Measurements from ENCODE around the gene FAM221A.
A peak's percentile ranks its signal among the peaks of the same experiment; 100 is the strongest.

Gene FAM221A

DNA sequence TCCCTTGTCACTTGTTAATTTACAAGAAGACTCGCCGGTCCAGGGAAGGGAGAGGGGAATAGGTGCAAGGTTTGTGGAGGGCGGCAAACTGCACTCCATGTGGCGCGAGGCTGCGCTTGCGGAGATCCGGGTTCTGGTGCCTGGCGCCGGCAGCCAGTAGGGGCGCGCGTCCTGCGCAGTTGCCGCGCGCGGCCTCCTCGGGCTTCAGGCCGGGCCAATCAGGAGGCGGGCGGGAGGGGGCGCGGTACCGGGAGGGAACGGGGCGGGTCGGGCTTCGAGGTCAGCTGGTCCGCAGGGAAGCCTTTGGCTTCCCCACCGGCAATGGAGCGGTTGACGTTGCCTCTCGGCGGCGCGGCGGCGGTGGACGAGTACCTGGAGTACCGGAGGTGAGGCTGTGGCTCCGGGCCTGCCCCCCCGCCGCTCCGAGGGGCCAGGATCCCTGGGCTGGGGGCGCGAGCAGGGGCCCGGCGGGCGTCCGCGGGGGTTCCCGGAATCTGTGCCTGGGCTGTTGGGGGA is at the start of gene FAM221A:
Gene FAM221A, plus strand, starts transcription at position 302 of the 516 bp plus-strand sequence. Its CDS starts 20 bp downstream, at position 322.
- Histone ChIP-seq H3K79me2 (ENCODE audit: insufficient read depth, low read length) (no peaks in the 10 kb centered on the region), H3K27ac (ENCODE audit: low read depth, low read length) (no peak within 1 kb of the TSS), H3K36me3 (ENCODE audit: low read length) (no peaks in the 10 kb centered on the region), H2AFZ (ENCODE audit: low read depth, low read length, severe bottlenecking) (peak within 1 kb of the TSS; percentile 84), H3K4me2 (ENCODE audit: low read depth, low read length, poor library complexity, severe bottlenecking) (peak within 1 kb of the TSS; percentile 61), H3K27me3 (ENCODE audit: low read length) (no peaks in the 10 kb centered on the region), H3K9me3 (ENCODE audit: insufficient read depth, low read length) (no peaks in the 10 kb centered on the region), H3K4me3 (ENCODE audit: insufficient read depth, low read length, poor library complexity, severe bottlenecking) (peak within 1 kb of the TSS; percentile 63), H3F3A (ENCODE audit: insufficient read depth) (no peaks in the 10 kb centered on the region), H4K20me1 (ENCODE audit: low read depth, low read length) (no peaks in the 10 kb centered on the region), H3K9me2 (replicated peaks; ENCODE audit: insufficient read depth, low read length) (no peaks in the 10 kb centered on the region), H3K9ac (ENCODE audit: low read length) (peak within 1 kb of the TSS; percentile 61)
- TF ChIP-seq EZH2phosphoT487 (conservative IDR thresholded peaks at IDR 0.05; ENCODE audit: low read length), result no peak
- TF ChIP-seq, protein P1, sequence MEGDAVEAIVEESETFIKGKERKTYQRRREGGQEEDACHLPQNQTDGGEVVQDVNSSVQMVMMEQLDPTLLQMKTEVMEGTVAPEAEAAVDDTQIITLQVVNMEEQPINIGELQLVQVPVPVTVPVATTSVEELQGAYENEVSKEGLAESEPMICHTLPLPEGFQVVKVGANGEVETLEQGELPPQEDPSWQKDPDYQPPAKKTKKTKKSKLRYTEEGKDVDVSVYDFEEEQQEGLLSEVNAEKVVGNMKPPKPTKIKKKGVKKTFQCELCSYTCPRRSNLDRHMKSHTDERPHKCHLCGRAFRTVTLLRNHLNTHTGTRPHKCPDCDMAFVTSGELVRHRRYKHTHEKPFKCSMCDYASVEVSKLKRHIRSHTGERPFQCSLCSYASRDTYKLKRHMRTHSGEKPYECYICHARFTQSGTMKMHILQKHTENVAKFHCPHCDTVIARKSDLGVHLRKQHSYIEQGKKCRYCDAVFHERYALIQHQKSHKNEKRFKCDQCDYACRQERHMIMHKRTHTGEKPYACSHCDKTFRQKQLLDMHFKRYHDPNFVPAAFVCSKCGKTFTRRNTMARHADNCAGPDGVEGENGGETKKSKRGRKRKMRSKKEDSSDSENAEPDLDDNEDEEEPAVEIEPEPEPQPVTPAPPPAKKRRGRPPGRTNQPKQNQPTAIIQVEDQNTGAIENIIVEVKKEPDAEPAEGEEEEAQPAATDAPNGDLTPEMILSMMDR (IDR thresholded peaks at IDR 0.05; ENCODE audit: insufficient read depth, low read length, poor library complexity, severe bottlenecking), result peak; percentile 53

- Histone ChIP-seq H3K27me3 (ENCODE audit: low read length) (no peaks in the 10 kb centered on the region), H3K9me3 (ENCODE audit: insufficient read depth, low read length) (no peaks in the 10 kb centered on the region), H3K36me3 (ENCODE audit: low read length) (no peaks in the 10 kb centered on the region), H3K9ac (ENCODE audit: low read length) (no peak overlapping the region), H3K79me2 (ENCODE audit: insufficient read depth, low read length) (no peaks in the 10 kb centered on the region), H3F3A (ENCODE audit: insufficient read depth) (no peaks in the 10 kb centered on the region), H3K4me3 (ENCODE audit: insufficient read depth, low read length, poor library complexity, severe bottlenecking) (no peak overlapping the region), H4K20me1 (ENCODE audit: low read depth, low read length) (no peaks in the 10 kb centered on the region), H2AFZ (ENCODE audit: low read depth, low read length, severe bottlenecking) (no peak overlapping the region), H3K4me2 (ENCODE audit: low read depth, low read length, poor library complexity, severe bottlenecking) (no peak overlapping the region), H3K27ac (ENCODE audit: low read depth, low read length) (no peak overlapping the region), H3K9me2 (replicated peaks; ENCODE audit: insufficient read depth, low read length) (no peaks in the 10 kb centered on the region)
- TF ChIP-seq, protein P1 (IDR thresholded peaks at IDR 0.05; ENCODE audit: insufficient read depth, low read length, poor library complexity, severe bottlenecking), result no peak
- TF ChIP-seq EZH2phosphoT487 (conservative IDR thresholded peaks at IDR 0.05; ENCODE audit: low read length), result no peak
Measured at GRCh38 chr7:23633417-23633816, 46.6 kb upstream of the FAM221A start.

GRCh38 chr7:23645822-23646221 is 34.2 kb upstream of the FAM221A start:
- H3K9me3 ChIP-seq (ENCODE audit: insufficient read depth, low read length), result no peaks in the 10 kb centered on the region
- H3K79me2 ChIP-seq (ENCODE audit: insufficient read depth, low read length), result no peaks in the 10 kb centered on the region
- no peak overlapping the region for H3K9ac ChIP-seq (ENCODE audit: low read length)
- H3K4me3 ChIP-seq (ENCODE audit: insufficient read depth, low read length, poor library complexity, severe bottlenecking), result no peak overlapping the region
- no peak overlapping the region for H3K27ac ChIP-seq (ENCODE audit: low read depth, low read length)
- no peaks in the 10 kb centered on the region for H3K36me3 ChIP-seq (ENCODE audit: low read length)
- no peaks in the 10 kb centered on the region for H4K20me1 ChIP-seq (ENCODE audit: low read depth, low read length)
- no peak for TF ChIP-seq EZH2phosphoT487 (conservative IDR thresholded peaks at IDR 0.05; ENCODE audit: low read length)
- TF ChIP-seq, protein P1 (IDR thresholded peaks at IDR 0.05; ENCODE audit: insufficient read depth, low read length, poor library complexity, severe bottlenecking), result no peak
- H3K9me2 ChIP-seq (replicated peaks; ENCODE audit: insufficient read depth, low read length), result no peaks in the 10 kb centered on the region
- H3K4me2 ChIP-seq (ENCODE audit: low read depth, low read length, poor library complexity, severe bottlenecking), result no peak overlapping the region
- H3K27me3 ChIP-seq (ENCODE audit: low read length), result no peaks in the 10 kb centered on the region
- H3F3A ChIP-seq (ENCODE audit: insufficient read depth), result no peaks in the 10 kb centered on the region
- no peak overlapping the region for H2AFZ ChIP-seq (ENCODE audit: low read depth, low read length, severe bottlenecking)
